Endothelial cell of hepatic sinusoid (primary cell): Measurements from ENCODE around the gene RPTOR.

Source experiments
- in situ Hi-C: cut with HindIII; loops from 2 replicates; pipeline ENCODE4 v1.10.0; 2017; ENCODE audit warnings: low sequenced_read_pairs

The RPTOR gene

DNA sequence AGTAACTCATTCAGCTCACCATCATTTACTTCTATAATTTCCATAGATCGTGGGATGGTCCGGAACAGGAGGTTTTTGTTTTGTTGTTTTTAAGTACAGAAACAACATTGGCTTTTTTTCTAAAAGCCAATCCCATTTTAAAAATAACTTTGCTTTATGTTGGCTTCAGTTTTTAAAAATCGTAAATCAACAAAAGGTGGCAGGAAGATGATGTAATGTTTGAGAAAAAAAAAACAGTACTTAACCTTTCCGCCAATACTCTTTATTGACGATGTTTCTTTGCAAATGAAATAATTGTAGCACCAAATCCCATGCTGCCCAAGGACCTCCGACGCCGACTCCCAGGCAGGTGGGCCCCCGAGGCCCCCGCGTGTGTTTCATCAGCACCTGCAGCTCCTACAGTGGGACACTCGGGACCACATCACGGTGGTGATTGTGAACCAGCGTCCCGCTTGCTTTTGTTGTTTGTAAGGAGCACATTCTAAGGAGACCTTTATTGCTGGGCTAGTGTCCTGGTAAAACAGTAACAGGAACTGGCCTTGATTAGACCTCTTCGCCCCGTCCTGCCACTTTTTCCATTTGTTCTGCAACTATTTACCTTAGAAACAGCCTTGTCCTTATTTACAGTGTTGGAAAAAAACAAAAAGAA lies 306.8 kb downstream of the RPTOR start:
- in situ Hi-C loops: loop anchor here (5.0 kb wide), 1 partner anchor 124 kb away; no protein-coding TSS in a partner anchor

DNA sequence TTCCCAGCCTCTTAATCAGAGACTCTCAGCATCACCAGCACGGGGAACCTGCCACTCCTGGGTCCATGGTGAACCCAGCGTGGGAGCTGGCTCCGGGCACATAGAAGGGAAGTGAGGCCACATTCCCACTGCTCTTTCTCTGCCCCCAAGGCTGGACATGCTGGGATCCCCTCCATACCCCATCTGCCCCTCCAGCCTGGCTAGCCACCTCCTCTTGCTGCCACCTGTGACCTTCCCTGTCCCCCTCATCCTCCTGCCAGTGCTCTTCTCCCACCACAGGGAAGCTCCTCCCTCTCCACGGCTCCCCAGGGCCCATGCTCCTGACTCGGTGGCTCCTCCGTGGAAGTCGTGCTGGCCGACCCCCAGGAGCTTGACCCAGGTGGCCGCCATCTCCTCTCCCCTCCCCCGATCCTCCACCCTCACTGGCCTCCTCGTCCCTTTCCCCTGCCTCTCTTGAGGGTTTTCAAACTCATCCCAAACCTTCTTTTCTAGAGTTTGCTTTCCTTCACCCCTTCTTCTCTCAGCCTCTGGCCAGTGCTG lies 307.9 kb downstream of the RPTOR start:
- in situ Hi-C loops: loop anchor here (5.0 kb wide), 1 partner anchor 125 kb away; no protein-coding TSS in a partner anchor

DNA sequence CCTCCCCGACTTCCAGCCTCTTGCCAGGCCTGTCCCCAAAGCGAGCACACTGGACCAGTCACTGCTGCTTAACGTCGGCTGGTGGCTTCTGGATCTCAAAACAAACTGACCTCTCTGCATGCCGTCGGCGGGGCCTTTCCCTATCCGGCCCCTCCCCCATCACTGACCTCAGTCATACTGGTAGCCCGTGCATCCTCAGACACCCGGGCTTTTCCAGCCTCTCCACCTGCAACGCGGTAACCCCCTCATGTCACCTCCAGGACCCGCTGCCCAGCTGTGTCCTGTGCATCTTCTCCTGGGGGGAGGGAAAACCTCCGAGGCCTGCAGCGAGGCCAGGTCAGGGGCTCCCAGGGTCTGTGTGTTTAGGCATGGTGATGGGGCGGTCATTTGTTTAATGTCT lies 308.4 kb downstream of the RPTOR start:
- in situ Hi-C loops: loop anchor here (5.0 kb wide), 1 partner anchor 126 kb away; no protein-coding TSS in a partner anchor

DNA sequence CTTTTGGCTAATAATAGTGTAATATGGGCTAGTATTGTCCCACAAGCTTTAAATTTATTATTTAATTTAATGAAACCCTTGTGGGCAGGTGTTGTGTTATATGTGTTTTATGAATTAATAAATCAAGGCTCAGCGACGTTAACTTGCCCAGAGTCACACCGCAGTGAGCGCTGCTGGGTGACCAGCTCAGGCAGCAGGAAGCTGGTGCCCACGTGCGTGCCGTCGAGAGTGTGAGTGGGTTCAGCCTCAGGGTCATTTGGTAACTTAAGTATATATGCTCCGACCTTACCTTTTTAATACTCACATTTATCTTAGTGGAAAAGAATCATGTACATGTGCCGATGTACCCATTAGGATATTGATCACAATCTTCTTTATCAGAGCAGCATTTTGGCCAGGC lies 309.6 kb downstream of the RPTOR start:
- in situ Hi-C loops: loop anchor here (5.0 kb wide), 1 partner anchor 127 kb away; no protein-coding TSS in a partner anchor

DNA sequence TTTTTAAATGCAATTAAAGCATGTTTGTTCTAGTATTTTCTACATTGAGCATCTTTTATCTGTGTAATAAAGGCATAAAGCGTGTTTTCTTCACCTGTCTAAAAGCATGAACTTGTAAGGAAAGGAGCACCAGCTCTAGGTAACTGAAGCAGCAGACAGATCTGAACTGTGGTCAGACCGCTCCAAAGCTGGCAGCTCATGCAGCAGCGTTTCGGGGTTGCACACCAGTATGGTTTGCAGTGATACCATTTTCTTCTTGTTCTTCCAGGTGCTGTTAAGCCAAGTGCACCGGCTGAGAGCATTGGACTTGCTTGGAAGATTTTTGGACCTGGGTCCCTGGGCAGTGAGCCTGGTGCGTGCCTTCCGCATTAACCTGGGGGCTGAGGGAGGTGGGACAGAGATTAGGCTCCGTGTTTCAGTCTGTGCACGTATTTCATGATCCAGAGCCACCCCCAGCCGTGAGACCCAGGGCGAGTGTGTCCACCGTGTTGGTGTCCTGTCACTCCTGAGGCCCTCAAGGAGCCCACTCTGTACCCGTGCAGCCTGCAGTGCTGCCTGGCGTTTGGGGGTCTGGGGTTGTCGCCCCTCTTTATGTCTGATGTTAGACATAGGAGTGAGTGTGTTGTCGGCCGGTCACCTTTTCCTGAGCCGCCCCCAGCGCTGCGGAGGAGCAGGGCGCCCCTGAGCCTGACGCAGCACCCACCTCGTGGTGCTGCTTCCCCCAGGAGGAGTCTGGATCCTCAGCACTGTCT lies 310.7 kb downstream of the RPTOR start:
- in situ Hi-C loops: no loop called here

DNA sequence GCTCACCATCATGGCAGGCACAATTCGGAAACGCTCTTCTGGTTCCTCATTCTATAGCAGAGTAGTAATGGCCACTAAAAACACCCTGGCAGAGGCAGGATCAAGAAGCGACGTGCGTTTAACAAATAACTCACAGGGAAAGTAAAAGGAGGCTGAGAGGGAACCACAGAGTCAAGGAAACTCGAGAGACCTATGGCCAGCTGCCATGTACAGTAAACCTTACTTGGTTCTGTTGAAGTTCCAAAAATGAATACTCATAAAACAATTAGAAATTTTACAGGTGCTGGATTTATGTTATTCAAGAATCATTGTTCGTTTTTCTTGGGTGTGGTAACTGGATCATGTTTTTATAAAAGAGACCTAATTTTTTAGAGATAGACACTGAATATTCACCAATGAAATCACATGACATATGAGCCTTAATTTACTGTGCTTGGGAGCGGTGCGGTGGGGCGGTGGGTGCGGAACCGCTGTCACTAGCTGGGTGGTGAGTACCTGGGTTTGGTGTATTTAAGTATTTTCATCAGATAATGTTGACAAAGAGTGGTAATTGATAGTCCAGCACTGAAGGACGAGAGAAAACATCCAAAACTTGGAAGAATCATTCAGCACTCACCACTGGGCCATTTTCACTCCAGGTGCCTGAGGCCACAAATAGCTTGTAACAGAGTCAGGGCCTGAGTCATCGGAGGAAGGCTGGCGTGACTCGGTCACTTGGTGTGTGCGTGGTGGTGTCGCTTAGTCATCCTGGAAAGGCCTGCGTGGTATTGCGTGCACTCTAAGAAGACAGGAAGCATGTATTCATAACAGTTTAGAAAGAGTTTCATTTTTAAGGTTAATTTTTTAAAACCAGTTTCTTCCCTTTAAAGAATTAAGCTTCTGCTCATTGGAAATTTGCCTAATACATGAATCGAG lies 311.6 kb downstream of the RPTOR start:
- in situ Hi-C loops: no loop called here

DNA sequence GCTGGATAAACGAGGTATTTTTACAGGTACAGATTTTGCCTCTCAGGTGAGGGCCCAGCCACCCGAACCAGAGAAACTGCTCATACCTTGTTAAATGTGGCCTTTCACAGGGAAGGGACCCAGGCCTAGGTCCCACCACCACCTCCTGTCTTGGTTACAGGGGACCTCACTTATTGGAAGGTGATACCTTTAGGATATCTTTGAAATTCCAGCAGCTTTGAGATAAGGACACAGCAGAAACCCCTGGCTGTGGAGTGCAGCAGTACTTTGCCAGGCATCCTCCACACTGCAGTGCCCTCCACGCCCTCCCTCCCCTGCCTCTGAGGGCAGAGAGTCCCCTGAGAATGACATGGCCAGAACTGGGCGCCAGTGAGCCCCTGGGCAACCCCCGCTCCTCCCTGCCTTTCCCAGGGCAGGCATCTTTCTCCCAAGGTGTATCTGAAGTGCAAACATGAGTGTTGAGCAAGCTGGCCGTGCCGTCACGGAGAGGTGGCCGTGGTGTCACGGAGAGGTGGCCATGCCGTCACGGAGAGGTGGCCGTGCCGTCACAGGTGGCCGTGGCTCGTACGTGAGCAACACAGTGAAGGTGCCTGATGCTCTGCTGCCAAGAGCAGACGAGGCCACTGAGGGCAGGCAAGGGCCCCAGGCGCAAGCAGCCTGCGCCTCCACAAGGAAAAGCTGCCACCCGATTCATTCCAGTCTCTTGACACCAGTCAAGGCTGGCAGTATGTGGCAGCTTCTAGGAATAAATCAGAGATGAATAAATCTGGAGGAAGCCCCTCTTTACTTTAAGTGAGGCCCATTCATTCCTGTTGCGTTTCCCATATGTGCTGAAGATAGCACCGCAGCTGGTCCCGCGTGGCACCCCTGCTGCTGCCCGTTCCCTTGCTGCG lies 312.5 kb downstream of the RPTOR start:
- in situ Hi-C loops: no loop called here

DNA sequence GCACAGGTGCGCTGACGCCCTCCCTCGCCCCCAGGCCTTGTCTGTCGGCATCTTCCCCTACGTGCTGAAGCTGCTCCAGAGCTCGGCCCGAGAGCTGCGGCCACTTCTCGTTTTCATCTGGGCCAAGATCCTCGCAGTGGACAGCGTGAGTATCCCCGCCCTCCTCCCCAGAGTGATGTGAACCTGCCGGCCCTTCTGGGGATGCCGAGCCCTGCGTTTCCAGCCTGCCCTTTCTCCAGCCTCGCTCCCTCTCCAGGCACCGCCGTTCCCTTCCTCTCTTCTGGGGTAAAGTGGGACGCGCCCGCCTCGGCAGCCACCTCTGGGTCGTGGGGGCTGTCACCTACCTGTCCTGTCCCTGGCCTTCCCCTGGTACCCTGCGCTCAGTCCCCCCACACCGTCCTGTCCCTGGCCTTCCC lies 313.1 kb downstream of the RPTOR start:
- in situ Hi-C loops: no loop called here

DNA sequence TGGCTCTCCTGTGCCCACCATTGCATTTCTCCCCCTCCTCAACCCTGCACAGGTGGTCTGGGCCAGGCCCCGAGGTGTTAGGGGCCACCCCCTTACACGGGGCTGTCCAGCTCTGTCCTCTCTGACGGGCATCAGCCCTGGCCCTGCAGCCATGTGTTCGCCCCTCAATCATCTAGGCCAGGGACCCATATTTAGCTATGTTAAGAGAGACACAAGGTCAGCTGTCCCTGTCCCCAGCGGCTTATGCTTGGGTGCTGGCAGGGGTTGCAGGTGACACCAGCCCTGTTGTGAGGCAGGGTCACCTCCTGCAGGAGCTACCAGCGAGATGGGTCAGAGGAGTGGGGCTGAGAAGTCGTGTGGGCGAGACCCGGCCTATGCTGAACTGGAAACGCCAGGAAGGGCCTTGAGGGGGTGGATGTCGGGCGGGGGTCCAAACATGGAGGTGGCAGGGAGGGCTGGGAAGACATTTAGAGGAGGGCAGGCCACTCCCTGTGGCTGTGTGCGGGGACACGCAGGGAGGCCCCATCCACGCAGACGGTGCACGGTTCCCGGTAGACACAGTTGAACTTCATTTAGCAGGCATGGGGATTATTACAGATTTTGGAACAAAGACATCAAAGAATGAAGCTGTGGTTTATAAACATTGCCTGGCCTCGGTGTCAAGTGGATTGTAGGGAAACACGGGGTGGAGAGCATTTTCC lies 313.8 kb downstream of the RPTOR start:
- in situ Hi-C loops: no loop called here

DNA sequence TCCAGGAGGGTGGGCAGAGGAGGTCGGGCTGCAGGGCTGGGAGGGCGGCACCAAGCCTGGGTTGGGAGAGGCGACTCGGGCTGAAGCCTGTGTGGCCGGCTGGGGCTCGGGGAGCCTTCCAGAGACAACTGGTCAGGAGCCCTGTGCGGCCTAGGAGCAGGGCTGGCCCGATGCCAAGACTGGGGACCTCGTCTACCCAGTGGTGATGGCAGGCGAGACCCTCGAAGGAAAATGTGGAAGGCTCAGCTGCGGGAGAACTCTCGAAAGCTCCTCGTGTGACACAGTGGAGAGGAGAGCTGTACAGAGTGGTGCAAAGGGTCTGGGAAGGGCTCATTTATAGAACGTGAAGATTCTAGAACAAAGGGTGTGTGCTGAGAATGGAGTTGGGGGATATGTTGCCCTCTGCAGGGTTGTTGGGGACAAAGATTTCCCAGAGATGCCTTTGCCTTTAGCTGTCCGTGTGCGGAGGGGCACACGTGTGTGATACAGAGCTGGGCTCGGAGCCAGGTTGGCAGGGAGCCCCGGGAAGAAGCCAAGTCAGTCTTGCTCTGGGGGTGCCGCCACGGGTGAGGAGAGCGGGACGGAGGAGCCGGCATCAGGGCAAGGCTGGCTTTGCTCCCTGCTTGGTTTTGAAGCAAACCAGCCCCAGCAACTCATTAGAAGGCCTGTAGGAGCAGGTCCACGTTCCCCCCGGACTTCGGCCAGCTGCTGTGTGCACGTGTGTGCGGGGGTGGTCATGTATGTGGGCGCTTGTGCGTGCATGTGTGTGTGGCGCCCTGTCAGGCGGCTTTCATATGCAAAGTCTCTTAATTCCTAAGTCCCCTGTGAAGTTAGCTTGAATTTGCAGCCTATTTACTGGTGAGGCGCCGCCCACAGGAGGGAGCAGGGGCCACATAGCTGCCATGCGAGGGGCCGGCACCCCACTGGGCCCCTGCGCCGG lies 314.6 kb downstream of the RPTOR start:
- in situ Hi-C loops: no loop called here

DNA sequence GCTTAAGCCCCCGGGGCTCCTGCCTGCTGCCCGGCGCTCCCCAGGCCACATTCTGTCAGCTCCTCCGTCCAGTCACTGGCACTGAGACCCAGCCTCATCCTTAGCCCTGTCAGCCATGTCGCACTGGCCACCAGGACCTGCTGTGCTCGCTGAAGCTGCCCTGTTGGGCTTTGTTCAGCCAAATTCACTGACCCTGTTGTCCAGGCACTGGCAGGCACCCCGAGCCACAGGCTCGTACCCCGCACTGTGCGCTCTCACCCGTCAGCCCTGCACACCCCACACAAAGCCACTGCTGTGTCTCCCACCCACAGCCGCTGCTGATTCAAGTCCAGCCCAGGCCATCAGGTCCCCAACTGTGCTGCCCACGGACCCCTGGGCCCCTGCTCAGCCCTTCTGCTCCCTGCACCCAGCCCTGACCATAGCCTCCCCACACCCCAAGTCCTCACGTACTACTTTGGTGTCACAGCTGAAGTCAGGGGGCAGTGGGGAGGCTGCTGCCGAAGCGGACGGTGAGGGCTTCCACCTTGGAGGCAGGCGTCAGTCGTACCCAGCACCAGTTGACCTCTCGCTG lies 315.5 kb downstream of the RPTOR start:
- in situ Hi-C loops: loop anchor here (5.0 kb wide), 2 partner anchors 67 to 98 kb away; no protein-coding TSS in a partner anchor

DNA sequence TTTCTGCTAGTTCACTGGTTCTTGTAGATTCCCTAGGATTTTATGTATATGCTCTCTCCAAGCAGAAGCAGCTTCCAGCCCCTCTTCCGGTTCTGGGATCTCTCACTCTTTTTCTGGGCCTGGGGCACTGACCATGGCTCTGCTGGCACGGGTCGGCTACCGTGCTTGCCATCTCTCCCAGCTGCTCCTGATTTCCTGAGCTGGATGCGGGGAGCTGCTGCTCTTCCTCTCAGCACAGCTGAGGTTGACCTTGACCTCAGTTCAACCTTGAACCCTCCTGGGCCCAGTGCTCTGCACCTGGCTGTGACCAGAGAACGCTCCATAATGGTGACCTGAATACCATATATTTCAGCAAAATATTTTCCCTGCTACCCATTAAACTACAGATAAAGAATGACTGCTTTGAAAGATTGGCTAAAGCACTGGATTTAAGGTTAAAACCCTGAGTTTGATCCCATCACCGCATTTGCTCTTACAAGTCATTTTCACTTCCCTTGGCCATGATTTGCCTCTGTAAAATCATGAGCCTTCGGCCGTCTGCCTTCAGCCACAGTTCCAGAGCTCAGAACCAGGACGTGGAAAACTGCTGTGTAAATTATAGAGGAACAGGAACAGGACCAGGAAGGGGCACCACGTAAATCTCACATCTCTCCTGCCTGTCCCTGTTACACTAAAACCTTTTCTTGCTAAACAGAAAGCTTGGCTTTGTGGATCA lies 316.2 kb downstream of the RPTOR start:
- in situ Hi-C loops: loop anchor here (5.0 kb wide), 2 partner anchors 66 to 99 kb away; no protein-coding TSS in a partner anchor

DNA sequence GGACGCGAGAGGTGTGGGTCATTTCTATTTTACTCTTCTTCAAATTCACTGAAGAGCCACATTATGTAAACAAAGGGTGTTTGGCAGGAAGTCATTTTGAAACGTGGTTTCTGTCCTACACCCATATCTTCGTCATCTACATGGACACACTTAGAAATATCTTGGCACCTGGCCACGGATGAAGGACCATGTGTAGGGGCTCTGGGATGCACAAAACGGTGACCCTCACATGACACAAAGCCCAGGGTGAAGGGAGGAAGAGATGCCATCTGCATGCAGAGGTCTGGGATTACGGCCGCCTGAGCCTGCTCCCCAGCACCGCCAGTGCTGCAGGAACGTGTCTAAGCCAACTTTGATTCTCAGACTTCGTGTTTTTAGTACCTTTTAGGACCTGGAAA lies 316.8 kb downstream of the RPTOR start:
- in situ Hi-C loops: loop anchor here (5.0 kb wide), 2 partner anchors 66 to 99 kb away; no protein-coding TSS in a partner anchor

DNA sequence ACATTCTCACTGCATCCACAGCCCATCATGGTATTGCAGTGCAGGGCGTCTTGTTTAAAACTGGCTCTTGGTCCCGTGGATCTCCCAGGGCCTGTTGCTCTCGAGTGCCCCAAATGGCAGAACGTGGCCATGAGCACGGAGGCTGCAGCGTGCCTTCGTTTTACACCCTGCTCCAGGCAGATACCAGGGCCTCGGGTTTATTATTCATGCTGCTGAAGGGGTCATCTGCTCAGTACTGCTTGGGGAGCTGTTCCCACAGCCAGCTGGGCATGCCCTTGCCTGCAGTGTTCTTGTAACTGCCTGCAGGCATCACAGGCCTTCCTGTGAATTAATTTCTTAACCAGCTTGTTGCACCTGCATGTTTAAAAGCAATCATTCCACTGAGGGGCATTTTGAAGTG lies 317.3 kb downstream of the RPTOR start:
- in situ Hi-C loops: loop anchor here (5.0 kb wide), 2 partner anchors 65 to 100 kb away; no protein-coding TSS in a partner anchor

DNA sequence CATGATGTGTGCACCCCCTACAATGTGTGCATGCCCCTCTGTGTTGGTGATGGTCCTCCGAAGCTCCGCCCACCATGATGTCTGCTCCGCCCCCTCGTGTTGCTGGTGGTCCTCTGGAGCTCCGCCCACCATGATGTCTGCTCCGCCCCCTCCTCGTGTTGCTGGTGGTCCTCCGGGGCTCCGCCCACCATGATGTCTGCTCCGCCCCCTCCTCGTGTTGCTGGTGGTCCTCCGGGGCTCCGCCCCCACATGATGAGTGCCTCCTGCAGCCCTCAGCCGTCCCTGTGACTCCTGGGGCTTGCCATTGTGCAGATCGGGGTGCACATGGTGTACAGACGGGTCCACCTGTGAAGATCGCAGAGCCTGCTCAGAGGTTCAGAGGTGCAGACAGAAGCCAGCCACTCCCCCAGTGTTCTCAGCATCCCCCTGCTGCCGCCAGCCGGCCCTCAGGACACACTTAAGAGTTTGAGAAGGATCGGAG lies 317.9 kb downstream of the RPTOR start:
- in situ Hi-C loops: loop anchor here (5.0 kb wide), 2 partner anchors 65 to 100 kb away; no protein-coding TSS in a partner anchor

DNA sequence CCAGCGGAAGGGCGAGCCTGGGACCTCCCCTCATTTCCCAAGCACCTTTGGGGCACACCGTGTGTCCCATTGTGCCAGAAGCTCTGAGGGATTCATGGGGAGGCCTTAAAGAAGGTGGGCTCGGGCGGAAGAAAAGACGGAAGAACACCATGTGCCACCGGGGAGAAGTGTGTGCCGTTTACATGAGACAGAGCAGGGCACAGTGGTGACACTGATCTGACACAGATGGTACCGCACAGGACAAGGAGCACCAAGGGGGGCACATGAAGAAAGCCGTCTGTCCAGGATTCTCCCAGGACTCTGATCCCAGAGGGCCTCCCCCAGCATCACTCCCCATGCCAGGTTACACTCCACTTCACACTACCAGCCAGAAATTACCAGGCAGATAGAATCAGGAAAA lies 318.3 kb downstream of the RPTOR start:
- in situ Hi-C loops: loop anchor here (5.0 kb wide), 2 partner anchors 64 to 101 kb away; no protein-coding TSS in a partner anchor

DNA sequence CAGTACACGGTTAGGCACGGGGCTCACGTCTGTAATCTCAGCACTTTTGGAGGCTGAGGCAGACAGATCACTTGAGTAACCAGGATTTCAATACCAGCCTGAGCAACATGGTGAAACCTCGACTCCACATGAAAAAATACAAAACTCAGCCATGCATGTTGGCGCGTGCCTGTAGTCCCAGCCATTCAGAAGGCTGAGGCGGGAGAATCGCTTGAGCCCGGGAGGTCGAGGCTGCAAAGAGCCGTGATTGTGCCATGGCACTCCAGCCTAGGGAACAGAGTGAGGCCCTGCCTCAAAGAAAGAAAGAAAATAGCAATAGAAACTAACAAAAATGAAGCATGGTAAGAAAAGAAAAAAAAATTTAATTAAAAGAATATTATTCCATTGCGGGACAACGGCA lies 319.0 kb downstream of the RPTOR start:
- in situ Hi-C loops: loop anchor here (5.0 kb wide), 2 partner anchors 64 to 101 kb away; no protein-coding TSS in a partner anchor
